Neutrophil (primary cell): Measurements from ENCODE around the gene VRTN.

ENCODE experiments used
- H3K27ac ChIP-seq: fragments of 200-600 bp; sonication (generic); 2 replicates; pipeline ENCODE4 v1.5.1; 2016; ENCODE audit warnings: mild to moderate bottlenecking, moderate library complexity
- H3K27me3 ChIP-seq: fragments of 200-600 bp; sonication (generic); 2 replicates; pipeline ENCODE4 v1.6.0; 2016; ENCODE audit warnings: mild to moderate bottlenecking
- H3K36me3 ChIP-seq: fragments of 200-600 bp; sonication (generic); 2 replicates; pipeline ENCODE4 v1.5.1; 2017
- H3K4me1 ChIP-seq, 2 experiments: fragments of 200-600 bp in 1 of 2; sonication (generic) in 1 of 2; 1 replicate in 1 of 2; 2 replicates in 1 of 2; pipeline versions ENCODE4 v1.5.1 to v1.6.1; 2013 to 2016; ENCODE audit warnings: low read depth in 1 of 2, low read length in 1 of 2, mild to moderate bottlenecking in 1 of 2, moderate library complexity in 1 of 2; ENCODE audit not compliant: control insufficient read depth in 1 of 2, insufficient read depth in 1 of 2
- H3K4me3 ChIP-seq, 2 experiments: fragments of 200-600 bp in 1 of 2; sonication (generic) in 1 of 2; 1 replicate in 1 of 2; 2 replicates in 1 of 2; pipeline ENCODE4 v1.5.1; 2013 to 2016; ENCODE audit warnings: low read depth in 1 of 2, low read length in 1 of 2, mild to moderate bottlenecking in 1 of 2, moderate library complexity in 1 of 2
- H3K9me3 ChIP-seq: fragments of 200-600 bp; sonication (generic); 2 replicates; pipeline ENCODE4 v1.5.1; 2016
- TF ChIP-seq, protein P1 (sequence below): fragments of 200-600 bp; sonication (generic); IDR thresholded peaks from 2 replicates; pipeline ENCODE4 v1.5.1; 2016; ENCODE audit warnings: antibody characterized with exemption

VRTN gene

GRCh38 chr14:74347097-74347794 is 1.0 kb upstream of the VRTN start:
- Histone ChIP-seq H3K27me3 (peaks cover 9% of the 10 kb centered on the region), H3K36me3 (no peaks in the 10 kb centered on the region), H3K9me3 (no peaks in the 10 kb centered on the region), H3K27ac (no peak overlapping the region), H3K4me3 (no peak overlapping the region), H3K4me1 (no peaks in the 10 kb centered on the region)
- TF ChIP-seq, protein P1, sequence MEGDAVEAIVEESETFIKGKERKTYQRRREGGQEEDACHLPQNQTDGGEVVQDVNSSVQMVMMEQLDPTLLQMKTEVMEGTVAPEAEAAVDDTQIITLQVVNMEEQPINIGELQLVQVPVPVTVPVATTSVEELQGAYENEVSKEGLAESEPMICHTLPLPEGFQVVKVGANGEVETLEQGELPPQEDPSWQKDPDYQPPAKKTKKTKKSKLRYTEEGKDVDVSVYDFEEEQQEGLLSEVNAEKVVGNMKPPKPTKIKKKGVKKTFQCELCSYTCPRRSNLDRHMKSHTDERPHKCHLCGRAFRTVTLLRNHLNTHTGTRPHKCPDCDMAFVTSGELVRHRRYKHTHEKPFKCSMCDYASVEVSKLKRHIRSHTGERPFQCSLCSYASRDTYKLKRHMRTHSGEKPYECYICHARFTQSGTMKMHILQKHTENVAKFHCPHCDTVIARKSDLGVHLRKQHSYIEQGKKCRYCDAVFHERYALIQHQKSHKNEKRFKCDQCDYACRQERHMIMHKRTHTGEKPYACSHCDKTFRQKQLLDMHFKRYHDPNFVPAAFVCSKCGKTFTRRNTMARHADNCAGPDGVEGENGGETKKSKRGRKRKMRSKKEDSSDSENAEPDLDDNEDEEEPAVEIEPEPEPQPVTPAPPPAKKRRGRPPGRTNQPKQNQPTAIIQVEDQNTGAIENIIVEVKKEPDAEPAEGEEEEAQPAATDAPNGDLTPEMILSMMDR = no peak

GRCh38 chr14:74347795-74348100 is 523 bp upstream of the VRTN start:
- no peaks in the 10 kb centered on the region for H3K9me3 ChIP-seq
- H3K27me3 ChIP-seq = peaks cover 9% of the 10 kb centered on the region

GRCh38 chr14:74348735-74349463 is 628 bp downstream of the VRTN start:
- H3K4me1 ChIP-seq = no peaks in the 10 kb centered on the region
- H3K36me3 ChIP-seq = no peaks in the 10 kb centered on the region
- H3K9me3 ChIP-seq = no peaks in the 10 kb centered on the region
- H3K27me3 ChIP-seq = peaks cover 9% of the 10 kb centered on the region
- no peak overlapping the region for H3K27ac ChIP-seq
- H3K4me3 ChIP-seq = no peak overlapping the region
- TF ChIP-seq, protein P1 = no peak

More at GRCh38 chr14:74347795-74348100, 523 bp upstream of the VRTN start:
- H3K36me3 ChIP-seq = no peaks in the 10 kb centered on the region
- H3K27ac ChIP-seq = no peak overlapping the region
- no peak overlapping the region for H3K4me3 ChIP-seq
- TF ChIP-seq, protein P1 = no peak
- no peaks in the 10 kb centered on the region for H3K4me1 ChIP-seq

DNA sequence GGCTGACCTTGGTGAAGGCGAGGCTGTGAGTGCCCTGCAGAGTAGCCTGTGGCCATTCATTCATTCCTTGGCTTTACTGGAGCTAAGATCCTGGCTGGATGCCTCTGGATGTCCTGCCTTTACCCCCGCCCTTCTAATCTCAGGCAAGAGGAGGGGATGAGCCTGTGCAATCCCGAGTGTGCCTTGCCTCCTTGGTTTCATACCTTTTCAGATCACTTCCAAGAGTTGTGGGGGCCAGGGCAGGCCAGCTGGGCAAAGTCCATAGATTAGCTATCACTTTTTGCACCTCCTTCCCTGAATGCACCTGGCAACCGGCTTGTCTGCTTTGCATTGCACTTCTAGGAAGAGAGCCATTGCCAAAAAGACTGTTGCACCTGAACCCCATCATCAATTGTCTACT is 1.5 kb downstream of the VRTN start:
- TF ChIP-seq, protein P1 = no peak

GRCh38 chr14:74350211-74350927 is 2.1 kb downstream of the VRTN start:
- no peaks in the 10 kb centered on the region for H3K9me3 ChIP-seq
- TF ChIP-seq, protein P1 = no peak
- H3K27me3 ChIP-seq = peaks cover 9% of the 10 kb centered on the region
- H3K4me1 ChIP-seq = no peaks in the 10 kb centered on the region
- no peak overlapping the region for H3K4me3 ChIP-seq
- H3K27ac ChIP-seq = no peak overlapping the region
- no peaks in the 10 kb centered on the region for H3K36me3 ChIP-seq

More for the DNA sequence above, 1.5 kb downstream of the VRTN start:
- Histone ChIP-seq H3K27me3 (peaks cover 9% of the 10 kb centered on the region), H3K9me3 (no peaks in the 10 kb centered on the region), H3K4me1 (no peaks in the 10 kb centered on the region), H3K4me3 (no peak overlapping the region), H3K27ac (no peak overlapping the region), H3K36me3 (no peaks in the 10 kb centered on the region)
